ENCODE data around the gene SPPL3. TPM values are rescaled to one million over a fixed set of nuclear protein-coding genes. Genes with fewer than 3 reads are reported as not detected.

Gene SPPL3
- 3.8 and 9.0 TPM in 2 replicates for total RNA-seq (ENCODE audit: low replicate concordance)

GRCh38 chr12:120904197-120904773 is at the start of gene SPPL3:
TSS of gene SPPL3 (minus strand) at chr12:120904358. CDS start at chr12:120903867, 491 bp downstream.

GRCh38 chr12:120725659-120726509 is 178.3 kb downstream of the SPPL3 start, which contains the start of gene ACADS:
TSS of gene ACADS (plus strand) at chr12:120725826. CDS start at chr12:120725886, 60 bp downstream.

Other genes with a start within 250 kb of the SPPL3 start
- gene MLEC, start 217.2 kb downstream of the SPPL3 start, total RNA-seq (ENCODE audit: low replicate concordance), result 106 and 122 TPM in 2 replicates
- 17.8 and 20.0 TPM in 2 replicates for gene UNC119B, start 193.9 kb downstream of the SPPL3 start, total RNA-seq (ENCODE audit: low replicate concordance)
- 7.6 and 8.7 TPM in 2 replicates for gene ACADS, start 178.5 kb downstream of the SPPL3 start, total RNA-seq (ENCODE audit: low replicate concordance)
- gene HNF1A, start 74.2 kb upstream of the SPPL3 start, total RNA-seq (ENCODE audit: low replicate concordance), result not detected in 2 replicates
- 8.4 and 13.8 TPM in 2 replicates for gene C12orf43, start 112.1 kb upstream of the SPPL3 start, total RNA-seq (ENCODE audit: low replicate concordance)
- gene OASL, start 134.9 kb upstream of the SPPL3 start, total RNA-seq (ENCODE audit: low replicate concordance), result 0.15 and 0.23 TPM in 2 replicates
- gene P2RX7, start 228.5 kb upstream of the SPPL3 start, total RNA-seq (ENCODE audit: low replicate concordance), result under 0.01 and 5.4 TPM in 2 replicates

Data from smooth muscle cell of the coronary artery (primary cell).